Measurements from ENCODE around the gene EIF3A.

Gene EIF3A

DNA sequence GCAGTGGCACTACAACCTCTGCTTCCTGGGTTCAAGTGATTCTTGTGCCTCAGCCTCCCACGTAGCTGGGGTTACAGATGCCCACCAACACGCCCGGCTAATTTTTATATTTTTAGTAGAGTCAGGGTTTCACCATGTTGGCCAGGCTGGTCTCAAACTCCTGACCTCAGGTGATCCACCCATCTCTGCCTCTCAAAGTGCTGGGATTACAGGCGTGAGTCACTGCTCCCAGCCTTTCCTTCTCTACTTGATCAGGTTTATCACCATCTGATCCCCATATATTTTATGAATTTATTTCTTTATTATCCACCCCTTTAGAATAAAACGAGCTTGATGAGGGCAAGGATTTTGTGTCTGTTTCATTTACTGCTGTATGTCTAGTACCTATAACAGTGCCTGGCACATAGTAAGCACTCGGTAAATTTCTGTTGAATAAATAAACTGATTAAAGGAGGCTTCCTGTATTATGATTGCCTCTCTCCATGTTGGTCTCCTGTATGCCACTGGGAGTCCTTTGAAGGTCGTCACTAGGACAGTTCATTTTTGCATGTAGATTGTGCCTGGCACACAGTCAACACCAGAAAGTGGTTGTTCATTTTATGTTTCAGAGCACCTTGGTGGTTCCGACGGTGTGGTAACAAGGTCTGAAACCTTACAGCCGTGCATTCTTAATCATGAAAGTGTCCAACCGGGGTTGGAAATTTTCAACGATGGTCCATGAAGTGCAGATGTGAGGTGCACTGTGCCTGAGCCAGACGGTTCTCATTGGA, 9.6 kb upstream of the EIF3A start:
- no peak overlapping the region for H3K27ac ChIP-seq (ENCODE audit: low read depth, low read length)

DNA sequence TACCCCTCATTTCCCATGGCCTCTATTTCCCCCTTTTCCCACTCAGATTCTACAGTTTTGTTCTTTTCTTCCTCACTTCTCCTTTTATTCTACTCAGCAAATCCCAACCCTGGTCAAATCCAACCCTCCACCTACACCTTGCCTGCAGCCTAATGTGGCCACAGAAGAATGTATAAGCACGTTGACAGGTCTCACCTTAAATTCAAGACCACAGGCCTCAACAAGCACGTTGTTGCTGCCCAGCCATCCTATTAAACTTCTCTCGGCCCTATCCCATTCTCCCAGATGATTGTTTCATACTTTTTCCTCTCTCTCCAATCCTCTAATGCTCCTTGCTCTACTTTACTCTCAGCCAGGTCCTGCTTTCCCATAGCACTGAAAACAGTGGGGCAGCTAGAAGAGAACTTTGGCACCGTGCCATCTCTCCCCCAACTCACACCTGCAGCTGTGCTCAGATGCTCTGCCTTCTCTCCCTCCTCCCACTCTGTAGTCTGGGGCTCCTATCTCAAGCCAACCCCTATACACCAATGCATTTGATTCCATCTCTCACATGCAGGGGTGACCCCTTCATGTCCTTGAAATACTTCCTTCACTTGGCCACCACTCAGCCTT, 6.8 kb upstream of the EIF3A start:
- Histone ChIP-seq H3K9me2 (replicated peaks; ENCODE audit: insufficient read depth, low read length) (no peaks in the 10 kb centered on the region), H3K4me3 (ENCODE audit: insufficient read depth, low read length, poor library complexity, severe bottlenecking) (no peak overlapping the region), H3K9ac (ENCODE audit: low read length) (peak overlapping the region; percentile 44), H3F3A (ENCODE audit: insufficient read depth) (peaks cover 38% of the 10 kb centered on the region), H3K27me3 (ENCODE audit: low read length) (no peaks in the 10 kb centered on the region), H4K20me1 (ENCODE audit: low read depth, low read length) (no peaks in the 10 kb centered on the region), H3K79me2 (ENCODE audit: insufficient read depth, low read length) (no peaks in the 10 kb centered on the region), H2AFZ (ENCODE audit: low read depth, low read length, severe bottlenecking) (no peak overlapping the region), H3K36me3 (ENCODE audit: low read length) (no peaks in the 10 kb centered on the region), H3K9me3 (ENCODE audit: insufficient read depth, low read length) (no peaks in the 10 kb centered on the region), H3K27ac (ENCODE audit: low read depth, low read length) (peak overlapping the region; percentile 95), H3K4me2 (ENCODE audit: low read depth, low read length, poor library complexity, severe bottlenecking) (peak overlapping the region; percentile 49)
- TF ChIP-seq, protein P1, sequence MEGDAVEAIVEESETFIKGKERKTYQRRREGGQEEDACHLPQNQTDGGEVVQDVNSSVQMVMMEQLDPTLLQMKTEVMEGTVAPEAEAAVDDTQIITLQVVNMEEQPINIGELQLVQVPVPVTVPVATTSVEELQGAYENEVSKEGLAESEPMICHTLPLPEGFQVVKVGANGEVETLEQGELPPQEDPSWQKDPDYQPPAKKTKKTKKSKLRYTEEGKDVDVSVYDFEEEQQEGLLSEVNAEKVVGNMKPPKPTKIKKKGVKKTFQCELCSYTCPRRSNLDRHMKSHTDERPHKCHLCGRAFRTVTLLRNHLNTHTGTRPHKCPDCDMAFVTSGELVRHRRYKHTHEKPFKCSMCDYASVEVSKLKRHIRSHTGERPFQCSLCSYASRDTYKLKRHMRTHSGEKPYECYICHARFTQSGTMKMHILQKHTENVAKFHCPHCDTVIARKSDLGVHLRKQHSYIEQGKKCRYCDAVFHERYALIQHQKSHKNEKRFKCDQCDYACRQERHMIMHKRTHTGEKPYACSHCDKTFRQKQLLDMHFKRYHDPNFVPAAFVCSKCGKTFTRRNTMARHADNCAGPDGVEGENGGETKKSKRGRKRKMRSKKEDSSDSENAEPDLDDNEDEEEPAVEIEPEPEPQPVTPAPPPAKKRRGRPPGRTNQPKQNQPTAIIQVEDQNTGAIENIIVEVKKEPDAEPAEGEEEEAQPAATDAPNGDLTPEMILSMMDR (IDR thresholded peaks at IDR 0.05; ENCODE audit: insufficient read depth, low read length, poor library complexity, severe bottlenecking), result no peak
- TF ChIP-seq EZH2phosphoT487 (conservative IDR thresholded peaks at IDR 0.05; ENCODE audit: low read length), result no peak

More for the DNA sequence above, 9.6 kb upstream of the EIF3A start:
- Histone ChIP-seq H3K79me2 (ENCODE audit: insufficient read depth, low read length) (no peaks in the 10 kb centered on the region), H4K20me1 (ENCODE audit: low read depth, low read length) (no peaks in the 10 kb centered on the region), H3K4me3 (ENCODE audit: insufficient read depth, low read length, poor library complexity, severe bottlenecking) (no peak overlapping the region), H3K9me3 (ENCODE audit: insufficient read depth, low read length) (no peaks in the 10 kb centered on the region), H3K9me2 (replicated peaks; ENCODE audit: insufficient read depth, low read length) (no peaks in the 10 kb centered on the region), H3F3A (ENCODE audit: insufficient read depth) (peaks cover 22% of the 10 kb centered on the region), H3K4me2 (ENCODE audit: low read depth, low read length, poor library complexity, severe bottlenecking) (no peak overlapping the region), H3K27me3 (ENCODE audit: low read length) (no peaks in the 10 kb centered on the region), H2AFZ (ENCODE audit: low read depth, low read length, severe bottlenecking) (no peak overlapping the region), H3K9ac (ENCODE audit: low read length) (no peak overlapping the region), H3K36me3 (ENCODE audit: low read length) (no peaks in the 10 kb centered on the region)
- TF ChIP-seq EZH2phosphoT487 (conservative IDR thresholded peaks at IDR 0.05; ENCODE audit: low read length), result no peak
- TF ChIP-seq, protein P1 (IDR thresholded peaks at IDR 0.05; ENCODE audit: insufficient read depth, low read length, poor library complexity, severe bottlenecking), result no peak

GRCh38 chr10:119084896-119085295, 4.3 kb upstream of the EIF3A start:
- H4K20me1 ChIP-seq (ENCODE audit: low read depth, low read length), result no peaks in the 10 kb centered on the region
- H2AFZ ChIP-seq (ENCODE audit: low read depth, low read length, severe bottlenecking), result no peak overlapping the region
- H3K9me3 ChIP-seq (ENCODE audit: insufficient read depth, low read length), result no peaks in the 10 kb centered on the region
- no peak overlapping the region for H3K4me3 ChIP-seq (ENCODE audit: insufficient read depth, low read length, poor library complexity, severe bottlenecking)
- H3K79me2 ChIP-seq (ENCODE audit: insufficient read depth, low read length), result peaks cover 12% of the 10 kb centered on the region
- peak overlapping the region; percentile 16 for H3K4me2 ChIP-seq (ENCODE audit: low read depth, low read length, poor library complexity, severe bottlenecking)
- no peaks in the 10 kb centered on the region for H3K27me3 ChIP-seq (ENCODE audit: low read length)
- no peak overlapping the region for H3K9ac ChIP-seq (ENCODE audit: low read length)
- peaks cover 42% of the 10 kb centered on the region for H3F3A ChIP-seq (ENCODE audit: insufficient read depth)
- no peaks in the 10 kb centered on the region for H3K9me2 ChIP-seq (replicated peaks; ENCODE audit: insufficient read depth, low read length)
- TF ChIP-seq EZH2phosphoT487 (conservative IDR thresholded peaks at IDR 0.05; ENCODE audit: low read length), result no peak
- TF ChIP-seq, protein P1 (IDR thresholded peaks at IDR 0.05; ENCODE audit: insufficient read depth, low read length, poor library complexity, severe bottlenecking), result no peak
- H3K27ac ChIP-seq (ENCODE audit: low read depth, low read length), result peak overlapping the region; percentile 95
- H3K36me3 ChIP-seq (ENCODE audit: low read length), result no peaks in the 10 kb centered on the region
